Measurements from ENCODE around the gene ATP5PD. TPM values are rescaled to one million over a fixed set of nuclear protein-coding genes. Genes with fewer than 3 reads are reported as not detected.

The ATP5PD gene
- total RNA-seq, 1 experiment from 2014 or later = 344 TPM

- no peak overlapping the region for H3K14ac ChIP-seq (ENCODE audit: insufficient read depth, low read length)
- H3K79me1 ChIP-seq (ENCODE audit: insufficient read depth, low read depth, low read length, poor library complexity, severe bottlenecking) = no peaks in the 10 kb centered on the region
- WGBS (ENCODE audit: extremely low coverage, insufficient read length, low lambda C conversion rate) = no CpG with 5 or more reads among the region's 5 CpGs
- H4K20me1 ChIP-seq (ENCODE audit: control insufficient read depth, insufficient read depth, insufficient read length) = no peaks in the 10 kb centered on the region
- H2BK120ac ChIP-seq (ENCODE audit: low read depth, low read length, poor library complexity, severe bottlenecking) = no peak overlapping the region
- no peaks in the 10 kb centered on the region for H3K23me2 ChIP-seq (ENCODE audit: insufficient read length, low read depth, low read length, poor library complexity, severe bottlenecking)
- no peak overlapping the region for H3K9ac ChIP-seq (ENCODE audit: extremely low read depth, insufficient read length, low read length)
- no peak overlapping the region for H2BK15ac ChIP-seq (ENCODE audit: low read depth, low read length)
- H3K56ac ChIP-seq (ENCODE audit: insufficient read length, low read depth, low read length) = no peak overlapping the region
- no peak overlapping the region for H2BK20ac ChIP-seq (ENCODE audit: low read depth, low read length, poor library complexity, severe bottlenecking)
- no peak for DNase-seq
- no peak overlapping the region for H4K91ac ChIP-seq (ENCODE audit: insufficient read length, low read depth, low read length)
- H3K18ac ChIP-seq (ENCODE audit: insufficient read length, low read depth, low read length) = no peak overlapping the region
- H3K4me3 Mint-ChIP-seq = no peak overlapping the region
- no peak overlapping the region for H4K5ac ChIP-seq (ENCODE audit: insufficient read length, low read depth, low read length)
- H3T11ph ChIP-seq (ENCODE audit: low read length) = no peak overlapping the region
- H3K9me3 ChIP-seq (ENCODE audit: control insufficient read depth, low read depth, low read length) = no peaks in the 10 kb centered on the region
- H3K27ac ChIP-seq (ENCODE audit: insufficient read length, low read depth, low read length) = no peak overlapping the region
- H2AFZ ChIP-seq (ENCODE audit: low read length) = no peak overlapping the region
- H3K79me2 ChIP-seq (ENCODE audit: insufficient read depth, low read length) = peaks cover 1% of the 10 kb centered on the region; the same call in 1 of the 2 replicates
- H3K9me3 Mint-ChIP-seq = no peaks in the 10 kb centered on the region
- H3K4me1 Mint-ChIP-seq = peaks cover 3% of the 10 kb centered on the region in 2 experiments; a peak in 1 of 4 replicates
- TF ChIP-seq CTCF (conservative IDR thresholded peaks at IDR 0.05) = no peak
- no peak overlapping the region for H2BK5ac ChIP-seq (ENCODE audit: insufficient read length, low read length)
- no peaks in the 10 kb centered on the region for H3K27me3 Mint-ChIP-seq (ENCODE audit: low read depth)
- H3K36me3 Mint-ChIP-seq (ENCODE audit: insufficient read depth in 1 of 3, low read depth in 3 of 3) = peaks cover 0 to 11% (median 8%) of the 10 kb centered on the region in 3 experiments; a peak in 3 of 7 replicates
- H3K23ac ChIP-seq (ENCODE audit: insufficient read length, low read depth, low read length) = no peak overlapping the region
- no peak overlapping the region for H3K4ac ChIP-seq (ENCODE audit: low read depth, low read length)
- H3K27me3 ChIP-seq (ENCODE audit: insufficient read depth, low read length) = no peaks in the 10 kb centered on the region
- H3K4me2 ChIP-seq (ENCODE audit: insufficient read depth, insufficient read length, low read length) = no peak overlapping the region
- no peak overlapping the region for H4K8ac ChIP-seq (replicated peaks; ENCODE audit: insufficient read length, low read depth, low read length)
- no peaks in the 10 kb centered on the region; the same call in 1 of the 2 replicates for H3K4me1 ChIP-seq (ENCODE audit: insufficient read depth, low read length)
- no peak overlapping the region for H2BK12ac ChIP-seq (ENCODE audit: insufficient read length, low read depth, low read length)
- H3K27ac Mint-ChIP-seq = no peak overlapping the region; a peak in 1 of 7 replicates
- H2AK5ac ChIP-seq (ENCODE audit: insufficient read length, low read length) = no peak overlapping the region
These were observed 50.9 kb downstream of the ATP5PD start for GRCh38 chr17:74995847-74996246.
